AG04450 (cell line): ENCODE data around the gene MSLN. TPM values are rescaled to one million over a fixed set of nuclear protein-coding genes. Genes with fewer than 3 reads are reported as not detected.

ENCODE experiments used
- CTCF ChIA-PET: fragments of 300-600, 350-600 bp; formaldehyde crosslinking; extraction: SDS; loops from one replicate; lab custom pipeline; 2022; ENCODE audit warnings: antibody characterized with exemption, inconsistent platforms; lab: Charles Lee
- POLR2A ChIA-PET: fragments of 350-600 bp; formaldehyde crosslinking; extraction: SDS; loops from one replicate; lab custom pipeline; 2021; ENCODE audit warnings: antibody characterized with exemption, inconsistent platforms; lab: Yijun Ruan, JAX
- DNase-seq: peaks from one replicate; pipeline ENCODE4 v3.0.0-alpha.2; 2011; ENCODE audit warnings: low read depth, low spot score
- H3K27ac ChIP-seq: one replicate; pipeline ENCODE4 v1.5.1; 2012; ENCODE audit warnings: low read depth, low read length, control low read depth
- H3K27me3 ChIP-seq: one replicate; pipeline ENCODE4 v1.6.0; 2012; ENCODE audit warnings: low read length; ENCODE audit not compliant: control insufficient read depth, insufficient read depth
- H3K4me3 ChIP-seq: 2 replicates; pipeline ENCODE4 v1.5.1; 2011; ENCODE audit warnings: mild to moderate bottlenecking, low read depth, low read length, control low read depth
- H3K9me3 ChIP-seq: 2 replicates; pipeline ENCODE4 v1.5.1; 2012; ENCODE audit warnings: low read length; ENCODE audit not compliant: control insufficient read depth, insufficient read depth
- polyA plus RNA-seq: library from polyadenylated mRNA; depleted of rRNA; stranded (reverse); fragments of >200 nt; gene quantifications from 2 replicates; pipeline ENCODE4 v1.2.3, GENCODE V29; 2011
- TF ChIP-seq, protein P1 (sequence below): IDR thresholded peaks from 2 replicates; pipeline ENCODE4 v1.5.1; 2011; ENCODE audit warnings: low read depth, low read length, control low read depth, inconsistent platforms

MSLN gene
- polyA plus RNA-seq, 1 experiment: 0.11 TPM

DNA sequence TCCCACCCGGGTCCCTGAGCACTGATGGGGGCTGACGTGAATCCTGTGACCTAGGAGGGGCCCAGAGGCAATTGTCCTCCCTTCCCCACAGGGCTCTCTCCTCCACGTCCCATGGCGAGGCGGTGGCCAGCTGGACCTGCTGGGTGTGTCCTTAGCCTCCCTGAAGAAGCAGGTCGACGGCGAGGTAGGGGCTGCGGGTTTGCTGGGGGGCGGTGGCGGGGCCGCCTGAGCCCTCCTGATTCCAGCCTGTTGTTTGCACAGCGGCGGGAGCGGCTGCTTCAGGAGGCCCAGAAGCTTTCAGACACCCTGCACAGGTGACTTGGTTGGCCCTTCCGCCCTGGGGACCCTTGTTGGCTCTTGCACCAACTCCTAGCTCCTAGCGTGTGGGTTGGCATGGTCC, 29.6 kb downstream of the MSLN start:
- Histone ChIP-seq H3K27ac (no peak overlapping the region), H3K4me3 (no peak overlapping the region), H3K27me3 (no peaks in the 10 kb centered on the region), H3K9me3 (no peaks in the 10 kb centered on the region; the same call in 1 of the 2 replicates)
- no peak for DNase-seq
- ChIA-PET POLR2A (no interaction called here), CTCF (no interaction called here)
- TF ChIP-seq, protein P1, sequence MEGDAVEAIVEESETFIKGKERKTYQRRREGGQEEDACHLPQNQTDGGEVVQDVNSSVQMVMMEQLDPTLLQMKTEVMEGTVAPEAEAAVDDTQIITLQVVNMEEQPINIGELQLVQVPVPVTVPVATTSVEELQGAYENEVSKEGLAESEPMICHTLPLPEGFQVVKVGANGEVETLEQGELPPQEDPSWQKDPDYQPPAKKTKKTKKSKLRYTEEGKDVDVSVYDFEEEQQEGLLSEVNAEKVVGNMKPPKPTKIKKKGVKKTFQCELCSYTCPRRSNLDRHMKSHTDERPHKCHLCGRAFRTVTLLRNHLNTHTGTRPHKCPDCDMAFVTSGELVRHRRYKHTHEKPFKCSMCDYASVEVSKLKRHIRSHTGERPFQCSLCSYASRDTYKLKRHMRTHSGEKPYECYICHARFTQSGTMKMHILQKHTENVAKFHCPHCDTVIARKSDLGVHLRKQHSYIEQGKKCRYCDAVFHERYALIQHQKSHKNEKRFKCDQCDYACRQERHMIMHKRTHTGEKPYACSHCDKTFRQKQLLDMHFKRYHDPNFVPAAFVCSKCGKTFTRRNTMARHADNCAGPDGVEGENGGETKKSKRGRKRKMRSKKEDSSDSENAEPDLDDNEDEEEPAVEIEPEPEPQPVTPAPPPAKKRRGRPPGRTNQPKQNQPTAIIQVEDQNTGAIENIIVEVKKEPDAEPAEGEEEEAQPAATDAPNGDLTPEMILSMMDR: no peak

DNA sequence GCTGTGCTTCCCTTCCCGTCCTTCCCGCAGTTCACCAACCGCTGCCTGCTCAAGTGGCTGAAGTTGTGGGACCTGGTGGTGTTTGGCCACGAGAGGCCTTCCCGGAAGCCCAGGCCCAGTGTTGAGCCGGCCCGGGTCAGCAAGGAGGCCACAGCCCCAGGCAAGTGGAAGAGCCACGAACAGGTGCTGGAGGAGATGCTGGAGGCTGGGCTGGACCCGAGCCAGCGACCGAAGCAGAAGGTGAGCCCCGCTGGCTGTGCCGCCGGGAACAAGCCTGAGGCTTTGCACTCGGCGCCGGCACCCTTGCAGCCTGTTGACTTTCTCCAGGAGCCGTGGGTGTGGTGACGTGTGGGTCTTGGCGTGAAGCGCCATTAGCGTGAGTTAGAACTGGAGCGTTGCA, 30.6 kb downstream of the MSLN start:
- CTCF ChIA-PET: no interaction called here

DNA sequence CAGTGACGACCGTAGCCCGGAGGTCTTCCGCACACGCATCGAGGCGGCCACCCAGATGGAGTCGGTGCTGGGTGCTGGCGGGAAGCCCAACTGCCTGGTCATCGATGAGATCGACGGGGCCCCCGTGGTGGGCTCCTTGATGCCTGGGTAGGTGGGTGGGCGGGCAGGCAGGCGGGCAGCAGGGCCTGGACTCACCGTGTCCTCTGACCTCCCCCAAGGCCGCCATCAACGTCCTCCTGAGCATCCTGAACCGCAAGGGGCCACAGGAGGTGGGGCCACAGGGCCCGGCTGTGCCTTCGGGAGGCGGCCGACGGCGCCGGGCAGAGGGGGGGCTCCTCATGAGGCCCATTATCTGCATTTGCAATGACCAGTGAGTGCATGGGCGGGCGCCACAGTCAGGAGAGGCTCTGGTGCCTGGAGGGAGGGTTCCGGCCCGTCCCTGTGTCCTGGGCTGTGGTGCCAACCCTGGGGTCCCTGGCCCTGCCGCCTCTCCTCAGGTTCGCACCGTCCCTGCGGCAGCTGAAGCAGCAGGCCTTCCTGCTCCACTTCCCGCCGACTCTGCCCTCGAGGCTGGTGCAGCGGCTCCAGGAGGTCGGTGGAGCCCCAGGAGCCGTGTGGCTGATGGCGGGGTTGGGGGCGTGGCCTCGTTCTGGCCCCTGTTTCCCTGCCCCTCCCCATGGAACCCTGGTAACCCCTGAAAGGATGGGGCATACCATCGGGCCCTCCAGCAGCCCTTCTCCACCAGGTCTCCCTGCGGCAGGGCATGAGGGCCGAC, 31.9 kb downstream of the MSLN start:
- Histone ChIP-seq H3K9me3 (no peaks in the 10 kb centered on the region; the same call in 1 of the 2 replicates), H3K27ac (no peak overlapping the region), H3K27me3 (no peaks in the 10 kb centered on the region), H3K4me3 (no peak overlapping the region)
- DNase-seq: no peak
- TF ChIP-seq, protein P1: no peak
- POLR2A ChIA-PET: no interaction called here
- CTCF ChIA-PET: no interaction called here

More for the DNA sequence above, 30.6 kb downstream of the MSLN start:
- H3K27me3 ChIP-seq: no peaks in the 10 kb centered on the region
- DNase-seq: no peak
- no peak overlapping the region for H3K4me3 ChIP-seq
- TF ChIP-seq, protein P1: no peak
- H3K9me3 ChIP-seq: no peaks in the 10 kb centered on the region; the same call in 1 of the 2 replicates
- H3K27ac ChIP-seq: no peak overlapping the region
- POLR2A ChIA-PET: no interaction called here

DNA sequence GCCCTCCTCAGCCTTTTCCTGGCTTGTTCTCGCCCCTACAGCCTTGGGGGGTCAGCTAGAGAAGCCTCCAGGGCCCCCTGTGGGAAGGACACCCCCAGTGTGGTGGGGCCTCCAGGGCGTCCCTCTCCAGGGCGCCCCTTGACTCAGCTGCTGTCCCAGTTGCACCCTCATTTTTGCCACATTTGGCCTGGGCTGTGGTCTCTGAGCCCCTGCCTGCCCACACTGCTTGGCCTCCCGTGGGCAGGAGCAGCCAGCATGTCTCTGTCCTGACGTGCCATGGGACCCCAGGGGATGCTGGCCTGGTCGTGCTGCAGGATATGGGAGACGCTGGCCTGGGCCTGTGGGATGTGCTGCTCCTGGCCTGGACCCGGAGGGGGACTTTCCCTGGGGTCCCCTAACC, 32.9 kb downstream of the MSLN start:
- TF ChIP-seq, protein P1: no peak
- CTCF ChIA-PET: no interaction called here
- no peaks in the 10 kb centered on the region for H3K27me3 ChIP-seq
- no peak overlapping the region for H3K4me3 ChIP-seq
- no peak for DNase-seq
- H3K9me3 ChIP-seq: peaks cover 7% of the 10 kb centered on the region; the same call in 1 of the 2 replicates
- POLR2A ChIA-PET: no interaction called here
- no peak overlapping the region for H3K27ac ChIP-seq

DNA sequence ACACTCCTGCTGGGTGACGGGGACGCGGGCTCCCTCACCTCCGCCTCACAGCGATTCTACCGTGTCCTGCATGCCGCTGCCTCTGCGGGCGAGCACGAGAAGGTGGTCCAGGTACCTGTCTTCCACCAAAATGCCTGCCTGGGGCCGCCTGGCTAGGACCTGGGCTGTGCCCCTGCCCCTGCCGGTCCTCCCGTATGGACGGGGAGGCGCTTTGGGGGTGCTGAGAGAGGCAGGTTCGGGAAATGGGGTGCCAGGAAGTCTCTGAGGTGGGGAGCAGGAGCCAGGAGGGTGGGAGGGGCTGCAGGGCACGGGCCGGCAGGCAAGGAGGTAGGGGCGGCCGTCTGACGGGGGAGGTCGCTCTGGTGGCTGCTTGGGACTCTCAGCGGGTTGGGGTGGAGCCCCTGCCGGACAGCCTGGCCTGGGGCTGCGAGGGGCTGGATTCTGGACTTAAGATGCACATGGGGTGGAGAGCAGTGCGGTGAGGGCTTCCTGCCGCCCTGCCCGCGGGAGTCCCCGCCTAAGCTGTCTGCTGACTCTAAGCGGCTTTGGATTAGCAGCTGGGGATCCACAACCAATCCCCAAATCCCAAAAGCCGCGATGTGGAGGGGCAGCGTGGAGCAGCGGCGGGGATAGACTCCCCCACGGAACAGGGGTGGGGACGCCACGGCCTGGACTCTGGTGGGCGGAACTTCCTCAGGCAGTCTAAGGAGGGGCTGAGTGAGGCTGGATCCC, 33.7 kb downstream of the MSLN start:
- POLR2A ChIA-PET: no interaction called here
- DNase-seq: no peak
- Histone ChIP-seq H3K9me3 (peaks cover 10% of the 10 kb centered on the region; the same call in 1 of the 2 replicates), H3K27me3 (no peaks in the 10 kb centered on the region), H3K4me3 (no peak overlapping the region), H3K27ac (no peak overlapping the region)
- TF ChIP-seq, protein P1: no peak
- CTCF ChIA-PET: no interaction called here
